Measurements from ENCODE around the gene DEPP1.

DEPP1 gene

GRCh38 chr10:44946205-44946604, 32.4 kb downstream of the DEPP1 start:
- CTCF ChIA-PET: interaction anchor here (0.7 to 2.3 kb wide), 2 partner anchors 14 to 498 kb away, joined by 3 to 12 read pairs; no protein-coding TSS in a partner anchor
- Histone ChIP-seq H3K27ac (ENCODE audit: extremely low read depth, low read depth, low read length) (no peak overlapping the region), H3K4me3 (ENCODE audit: low read depth, low read length) (no peak overlapping the region), H3K4me1 (ENCODE audit: control insufficient read depth, insufficient read depth, low read length) (peaks cover 3% of the 10 kb centered on the region), H3K9me3 (ENCODE audit: control insufficient read depth, insufficient read depth, low read depth, low read length) (no peaks in the 10 kb centered on the region), H3K36me3 (ENCODE audit: control insufficient read depth in 2 of 2, insufficient read depth in 1 of 2, low read length in 2 of 2) (no peaks in the 10 kb centered on the region)
- TF ChIP-seq HOXA7 (CRISPR knock-in tag; IDR thresholded peaks at IDR 0.05; ENCODE audit: borderline replicate concordance) (no peak), ZNF214 (tag by site-specific recombination; IDR thresholded peaks at IDR 0.05; ENCODE audit: borderline replicate concordance) (no peak), ZNF600 (tag by site-specific recombination; IDR thresholded peaks at IDR 0.05) (no peak), ZNF549 (tag by site-specific recombination; IDR thresholded peaks at IDR 0.05) (no peak)
- POLR2A ChIA-PET: interaction anchor here (1.3 kb wide), 1 partner anchor 13 kb away, joined by 3 read pairs; no protein-coding TSS in a partner anchor

GRCh38 chr10:44944354-44944753, 34.3 kb downstream of the DEPP1 start:
- TF ChIP-seq ZNF274 (IDR thresholded peaks at IDR 0.05; ENCODE audit: low read length) (no peak), ZNF274 (tag by site-specific recombination; IDR thresholded peaks at IDR 0.05; ENCODE audit: borderline replicate concordance) (no peak), TRIM28 (IDR thresholded peaks at IDR 0.05; ENCODE audit: borderline replicate concordance, low read length) (peak; percentile 26; the same call in 1 of the 2 replicates), ZBTB11 (tag by site-specific recombination; conservative IDR thresholded peaks at IDR 0.05; ENCODE audit: low read depth) (no peak), SETDB1 (IDR thresholded peaks at IDR 0.05; ENCODE audit: insufficient read length, low read length) (peak; percentile 82), ZNF747 (tag by site-specific recombination; IDR thresholded peaks at IDR 0.05) (no peak), ZNF664 (tag by site-specific recombination; IDR thresholded peaks at IDR 0.05) (no peak)

GRCh38 chr10:44939691-44940401, 38.8 kb downstream of the DEPP1 start:
- H3K4me1 ChIP-seq (ENCODE audit: control insufficient read depth, insufficient read depth, low read length): no peaks in the 10 kb centered on the region
- H3K4me3 ChIP-seq (ENCODE audit: low read depth, low read length): no peak overlapping the region
- ChIA-PET CTCF (no interaction called here), POLR2A (no interaction called here)
- TF ChIP-seq HIC1 (tag by site-specific recombination; IDR thresholded peaks at IDR 0.05): no peak
- no peak for TF ChIP-seq INSM2 (tag by site-specific recombination; IDR thresholded peaks at IDR 0.05)
- TF ChIP-seq ZNF302 (tag by site-specific recombination; IDR thresholded peaks at IDR 0.05; ENCODE audit: low read depth): no peak
- no peak for TF ChIP-seq ZNF23 (tag by site-specific recombination; IDR thresholded peaks at IDR 0.05; ENCODE audit: borderline replicate concordance)
- no peak for TF ChIP-seq ZNF155 (tag by site-specific recombination; IDR thresholded peaks at IDR 0.05)
- TF ChIP-seq ZNF558 (tag by site-specific recombination; IDR thresholded peaks at IDR 0.05): no peak
- TF ChIP-seq GFI1B (tag by site-specific recombination; IDR thresholded peaks at IDR 0.05): no peak
- H3K9me3 ChIP-seq (ENCODE audit: control insufficient read depth, insufficient read depth, low read depth, low read length): no peaks in the 10 kb centered on the region
- H3K36me3 ChIP-seq (ENCODE audit: control insufficient read depth in 2 of 2, insufficient read depth in 1 of 2, low read length in 2 of 2): no peaks in the 10 kb centered on the region
- H3K27ac ChIP-seq (ENCODE audit: extremely low read depth, low read depth, low read length): no peak overlapping the region

More at GRCh38 chr10:44944354-44944753, 34.3 kb downstream of the DEPP1 start:
- Histone ChIP-seq H3K36me3 (ENCODE audit: control insufficient read depth in 2 of 2, insufficient read depth in 1 of 2, low read length in 2 of 2) (no peaks in the 10 kb centered on the region), H3K4me3 (ENCODE audit: low read depth, low read length) (no peak overlapping the region), H3K27ac (ENCODE audit: extremely low read depth, low read depth, low read length) (no peak overlapping the region), H3K4me1 (ENCODE audit: control insufficient read depth, insufficient read depth, low read length) (no peaks in the 10 kb centered on the region), H3K9me3 (ENCODE audit: control insufficient read depth, insufficient read depth, low read depth, low read length) (no peaks in the 10 kb centered on the region)
- POLR2A ChIA-PET: interaction anchor here (1.0 kb wide), 1 partner anchor 32 kb away, joined by 6 read pairs; no protein-coding TSS in a partner anchor
- CTCF ChIA-PET: interaction anchor here (0.5 to 1.6 kb wide), 2 partner anchors 12 to 42 kb away, joined by 3 to 12 read pairs; no protein-coding TSS in a partner anchor
